GOT3 (cell line): ENCODE results near the gene FERMT1.
A peak's percentile ranks its signal among the peaks of the same experiment; 100 is the strongest.
"Not testable (repeated sequence)": the region's sequence is repeated elsewhere in the genome, so short reads cannot be mapped to it uniquely, and the experiment has no call there.

Experiments used
- DNase-seq: peaks from one replicate; lab custom pipeline; 2025; ENCODE audit warnings: mixed read lengths; lab: John Stamatoyannopoulos, UW

FERMT1 gene

GRCh38 chr20:6115221-6115895 lies 7.5 kb downstream of the FERMT1 start:
- no peak for DNase-seq

GRCh38 chr20:6114696-6115095 lies 8.1 kb downstream of the FERMT1 start:
- DNase-seq = no peak

- no peak for DNase-seq
These were observed 8.9 kb downstream of the FERMT1 start for GRCh38 chr20:6113951-6114350.

GRCh38 chr20:6112965-6113364 lies 9.9 kb downstream of the FERMT1 start:
- DNase-seq = not testable (repeated sequence)

GRCh38 chr20:6108330-6108729 lies 14.5 kb downstream of the FERMT1 start:
- no peak for DNase-seq

- no peak for DNase-seq
These were observed 18.2 kb downstream of the FERMT1 start for GRCh38 chr20:6104493-6105188.

GRCh38 chr20:6103301-6103700 lies 19.5 kb downstream of the FERMT1 start:
- DNase-seq = no peak

GRCh38 chr20:6101346-6101745 lies 21.5 kb downstream of the FERMT1 start:
- no peak for DNase-seq

- no peak for DNase-seq
These were observed 22.6 kb downstream of the FERMT1 start for GRCh38 chr20:6100246-6100645.

- DNase-seq = no peak
These were observed 23.0 kb downstream of the FERMT1 start for GRCh38 chr20:6099819-6100218.

- no peak for DNase-seq
These were observed 27.4 kb downstream of the FERMT1 start for GRCh38 chr20:6095409-6095808.

- no peak for DNase-seq
These were observed 28.3 kb downstream of the FERMT1 start for GRCh38 chr20:6094565-6094964.

- no peak for DNase-seq
These were observed 28.8 kb downstream of the FERMT1 start for GRCh38 chr20:6094063-6094462.

- no peak for DNase-seq
These were observed 31.2 kb downstream of the FERMT1 start for GRCh38 chr20:6091661-6092060.

GRCh38 chr20:6086868-6087267 lies 36.0 kb downstream of the FERMT1 start:
- no peak for DNase-seq

GRCh38 chr20:6083926-6084325 lies 38.9 kb downstream of the FERMT1 start:
- DNase-seq = no peak

GRCh38 chr20:6081236-6081635 lies 41.6 kb downstream of the FERMT1 start:
- peak; percentile 18 for DNase-seq

GRCh38 chr20:6079016-6079415 lies 43.8 kb downstream of the FERMT1 start:
- DNase-seq = no peak

- DNase-seq = no peak
These were observed 47.2 kb downstream of the FERMT1 start for GRCh38 chr20:6075428-6076219.

GRCh38 chr20:6074784-6075183 lies 48.0 kb downstream of the FERMT1 start:
- DNase-seq = no peak

- no peak for DNase-seq
These were observed 48.7 kb downstream of the FERMT1 start for GRCh38 chr20:6074145-6074561.

GRCh38 chr20:6070829-6071695 lies 51.8 kb downstream of the FERMT1 start:
- no peak for DNase-seq
